ENCODE data around the gene TMEM190. TPM values are rescaled to one million over a fixed set of nuclear protein-coding genes. Genes with fewer than 3 reads are reported as not detected.

TMEM190 gene
- total RNA-seq, 4 donors from 2014 or later, result not detected

- DNase-seq (ENCODE audit: low spot score in 2 of 2), result no peak
- Histone ChIP-seq H3K4me1 (peaks cover 21% of the 10 kb centered on the region), H3K9me3 (no peaks in the 10 kb centered on the region), H3K27me3 (peaks cover 56% of the 10 kb centered on the region), H3K4me3 (no peak overlapping the region), H3K36me3 (no peaks in the 10 kb centered on the region), H3K27ac (no peak overlapping the region)
- WGBS, result 84% methylated on average over 4 of the region's 16 CpGs
- TF ChIP-seq POLR2A (IDR thresholded peaks at IDR 0.05), result no peak
- no peak for TF ChIP-seq EP300 (IDR thresholded peaks at IDR 0.05)
- TF ChIP-seq, protein P1, sequence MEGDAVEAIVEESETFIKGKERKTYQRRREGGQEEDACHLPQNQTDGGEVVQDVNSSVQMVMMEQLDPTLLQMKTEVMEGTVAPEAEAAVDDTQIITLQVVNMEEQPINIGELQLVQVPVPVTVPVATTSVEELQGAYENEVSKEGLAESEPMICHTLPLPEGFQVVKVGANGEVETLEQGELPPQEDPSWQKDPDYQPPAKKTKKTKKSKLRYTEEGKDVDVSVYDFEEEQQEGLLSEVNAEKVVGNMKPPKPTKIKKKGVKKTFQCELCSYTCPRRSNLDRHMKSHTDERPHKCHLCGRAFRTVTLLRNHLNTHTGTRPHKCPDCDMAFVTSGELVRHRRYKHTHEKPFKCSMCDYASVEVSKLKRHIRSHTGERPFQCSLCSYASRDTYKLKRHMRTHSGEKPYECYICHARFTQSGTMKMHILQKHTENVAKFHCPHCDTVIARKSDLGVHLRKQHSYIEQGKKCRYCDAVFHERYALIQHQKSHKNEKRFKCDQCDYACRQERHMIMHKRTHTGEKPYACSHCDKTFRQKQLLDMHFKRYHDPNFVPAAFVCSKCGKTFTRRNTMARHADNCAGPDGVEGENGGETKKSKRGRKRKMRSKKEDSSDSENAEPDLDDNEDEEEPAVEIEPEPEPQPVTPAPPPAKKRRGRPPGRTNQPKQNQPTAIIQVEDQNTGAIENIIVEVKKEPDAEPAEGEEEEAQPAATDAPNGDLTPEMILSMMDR (IDR thresholded peaks at IDR 0.05), result no peak
- no peak for TF ChIP-seq POLR2AphosphoS5 (IDR thresholded peaks at IDR 0.05)
Observed at GRCh38 chr19:55368106-55368505, 8.5 kb upstream of the TMEM190 start.

GRCh38 chr19:55368701-55369563 is 7.7 kb upstream of the TMEM190 start:
- DNase-seq (ENCODE audit: low spot score in 2 of 2), result no peak
- TF ChIP-seq POLR2A (IDR thresholded peaks at IDR 0.05) (no peak), EP300 (IDR thresholded peaks at IDR 0.05) (no peak), POLR2AphosphoS5 (IDR thresholded peaks at IDR 0.05) (no peak)
- TF ChIP-seq, protein P1 (IDR thresholded peaks at IDR 0.05), result no peak
- peaks cover 64% of the 10 kb centered on the region for H3K27me3 ChIP-seq
- H3K4me1 ChIP-seq, result peaks cover 21% of the 10 kb centered on the region
- WGBS, result 6% methylated on average over 18 of the region's 54 CpGs
- peak overlapping the region; percentile 37 for H3K4me3 ChIP-seq
- no peaks in the 10 kb centered on the region for H3K36me3 ChIP-seq
- H3K27ac ChIP-seq, result no peak overlapping the region
- no peaks in the 10 kb centered on the region for H3K9me3 ChIP-seq

- peaks cover 27% of the 10 kb centered on the region for H3K4me1 ChIP-seq
- no peaks in the 10 kb centered on the region for H3K9me3 ChIP-seq
- H3K4me3 ChIP-seq, result peak overlapping the region; percentile 37
- WGBS, result 2% methylated on average over 28 of the region's 59 CpGs
- TF ChIP-seq, protein P1 (IDR thresholded peaks at IDR 0.05), result no peak
- TF ChIP-seq POLR2AphosphoS5 (IDR thresholded peaks at IDR 0.05) (no peak), EP300 (IDR thresholded peaks at IDR 0.05) (no peak), POLR2A (IDR thresholded peaks at IDR 0.05) (no peak)
- H3K27ac ChIP-seq, result no peak overlapping the region
- no peaks in the 10 kb centered on the region for H3K36me3 ChIP-seq
- H3K27me3 ChIP-seq, result peaks cover 73% of the 10 kb centered on the region
- DNase-seq (ENCODE audit: low spot score in 2 of 2), result no peak
Observed at GRCh38 chr19:55369653-55370304, 6.8 kb upstream of the TMEM190 start.

DNA sequence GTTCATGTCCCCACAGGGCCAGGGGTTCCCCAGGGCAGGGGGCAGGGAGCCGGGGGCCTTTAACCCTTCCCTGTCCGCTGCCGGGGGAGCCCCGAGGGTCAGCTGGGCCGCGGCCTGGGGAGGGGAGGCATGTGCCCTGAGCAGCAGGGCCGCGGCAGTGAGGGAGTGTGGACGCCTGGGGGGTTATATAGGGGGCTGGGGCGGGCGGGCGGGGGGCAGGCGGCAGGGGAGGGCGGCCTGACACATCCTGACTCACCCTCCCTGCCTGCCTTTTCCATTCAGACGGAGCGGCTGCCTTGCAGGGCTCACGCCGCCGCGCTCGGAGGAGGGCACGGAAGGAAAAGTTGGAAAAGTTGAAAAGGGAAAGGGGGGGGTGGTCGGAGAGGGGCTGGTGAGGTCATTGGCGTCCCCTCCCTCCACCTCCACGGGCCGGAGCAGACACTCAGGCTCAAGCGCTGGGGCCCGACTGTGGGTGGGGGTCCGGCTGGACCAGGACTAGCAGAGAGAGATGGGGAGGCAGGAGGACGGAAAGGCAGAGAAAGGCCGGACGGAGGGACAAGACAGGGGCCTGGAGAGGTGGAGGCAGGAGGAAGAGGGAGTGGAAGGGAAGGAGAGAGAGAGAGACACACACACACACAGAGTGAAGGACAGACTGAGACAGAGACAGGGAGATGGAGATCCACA is 6.2 kb upstream of the TMEM190 start, which contains the start of gene IL11:
Gene IL11 (minus strand): TSS at position 159 of the 684 bp plus-strand sequence. CDS start 153 bp downstream, at position 6.
- Histone ChIP-seq H3K4me3 (peak within 1 kb of the TSS; percentile 37), H3K27me3 (peaks cover 79% of the 10 kb centered on the region)
- 8% methylated on average over 26 of the region's 32 CpGs for WGBS

More for the DNA sequence above, 6.2 kb upstream of the TMEM190 start, which contains the start of gene IL11:
- H3K36me3 ChIP-seq, result no peaks in the 10 kb centered on the region
- no peak for DNase-seq (ENCODE audit: low spot score in 2 of 2)
- no peak for TF ChIP-seq EP300 (IDR thresholded peaks at IDR 0.05)
- TF ChIP-seq POLR2AphosphoS5 (IDR thresholded peaks at IDR 0.05), result no peak
- TF ChIP-seq POLR2A (IDR thresholded peaks at IDR 0.05), result no peak
- TF ChIP-seq, protein P1 (IDR thresholded peaks at IDR 0.05), result no peak
- peaks cover 27% of the 10 kb centered on the region for H3K4me1 ChIP-seq
- H3K9me3 ChIP-seq, result no peaks in the 10 kb centered on the region
- H3K27ac ChIP-seq, result no peak within 1 kb of the TSS

Measured in suprapubic skin (tissue), 4 donors.